Endothelial cell of umbilical vein (primary cell): Measurements from ENCODE around the gene USHBP1. TPM values are rescaled to one million over a fixed set of nuclear protein-coding genes. Genes with fewer than 3 reads are reported as not detected.

Source experiments
- BruUV-seq: library from RNA; stranded (reverse); fragments of 400-500 nt; replicated peaks from 2 replicates; lab custom pipeline; 2021; lab: Mats Ljungman, UMichigan
- CTCF ChIA-PET: fragments of 300-600, 350-600 bp; sonication (Branson Sonifier 250); formaldehyde crosslinking; loops from one replicate; lab custom pipeline; 2021; ENCODE audit warnings: antibody characterized with exemption, inconsistent platforms; lab: Charles Lee
- POLR2A ChIA-PET: fragments of 300-600, 350-600 bp; sonication (Branson Sonifier 250); formaldehyde crosslinking; loops from one replicate; lab custom pipeline; 2021; ENCODE audit warnings: antibody characterized with exemption, inconsistent platforms; lab: Charles Lee
- DNase-seq: peaks from one replicate; pipeline ENCODE4 v3.0.0-alpha.2; 2011; ENCODE audit warnings: low read depth, low spot score
- FAIRE-seq: peaks from 2 replicates; lab custom pipeline; 2011; peaks lifted over from hg19 to GRCh38; lab: Jason Lieb, UNC
- H2AFZ ChIP-seq: 2 replicates; pipeline ENCODE4 v1.6.0; 2012; ENCODE audit warnings: low read depth, low read length, control low read depth, inconsistent platforms
- H3K27ac ChIP-seq: 2 replicates; pipeline ENCODE4 v1.5.1; 2011; ENCODE audit warnings: low read depth, mild to moderate bottlenecking, control low read depth, low read length, moderate library complexity; ENCODE audit not compliant: insufficient read depth
- H3K27me3 ChIP-seq, 2 experiments: 2 replicates each; pipeline versions ENCODE4 v1.6.0 to v1.6.1; 2011; ENCODE audit warnings: low read length in 2 of 2, mixed read lengths in 1 of 2; ENCODE audit not compliant: control insufficient read depth in 2 of 2, insufficient read depth in 2 of 2
- H3K36me3 ChIP-seq, 2 experiments: 2 replicates in 1 of 2; 3 replicates in 1 of 2; pipeline ENCODE4 v1.5.1; 2011; ENCODE audit warnings: low read length in 2 of 2, mild to moderate bottlenecking in 1 of 2, moderate library complexity in 1 of 2; ENCODE audit not compliant: control insufficient read depth in 2 of 2, insufficient read depth in 2 of 2; ENCODE audit errors: extremely low read depth in 1 of 2
- H3K4me1 ChIP-seq: 3 replicates; pipeline ENCODE4 v1.5.1; 2011; ENCODE audit warnings: mild to moderate bottlenecking, low read length; ENCODE audit not compliant: control insufficient read depth, insufficient read depth; ENCODE audit errors: extremely low read depth
- H3K4me2 ChIP-seq: 2 replicates; pipeline ENCODE4 v1.6.1; 2011; ENCODE audit warnings: low read length, control low read depth, mixed read lengths; ENCODE audit not compliant: insufficient read depth
- H3K4me3 ChIP-seq, 3 experiments: fragments of 200-600 bp in 1 of 3; sonication (generic), shearing (Covaris generic) in 1 of 3; replicated peaks in 1 of 3; 2 replicates each; pipeline ENCODE4 v1.5.1; 2011 to 2016; ENCODE audit warnings: control low read depth in 3 of 3, low read length in 3 of 3, mild to moderate bottlenecking in 2 of 3, inconsistent platforms in 1 of 3, low read depth in 1 of 3, moderate library complexity in 1 of 3; ENCODE audit not compliant: insufficient read depth in 1 of 3
- H3K79me2 ChIP-seq: 2 replicates; pipeline ENCODE4 v1.6.0; 2012; ENCODE audit warnings: low read length, inconsistent platforms; ENCODE audit not compliant: control insufficient read depth, insufficient read depth
- H3K9ac ChIP-seq: replicated peaks from 2 replicates; pipeline ENCODE3; 2011; ENCODE audit warnings: low read length, control low read depth; ENCODE audit not compliant: insufficient read depth; ENCODE audit errors: extremely low read depth
- H3K9me1 ChIP-seq: replicated peaks from 3 replicates; pipeline ENCODE4 v1.6.0; 2011; ENCODE audit warnings: mild to moderate bottlenecking, low read length; ENCODE audit not compliant: control insufficient read depth, insufficient read depth; ENCODE audit errors: extremely low read depth
- H3K9me3 ChIP-seq: replicated peaks from 2 replicates; pipeline ENCODE4 v1.5.1; 2012; ENCODE audit warnings: low read length, inconsistent platforms; ENCODE audit not compliant: control insufficient read depth, insufficient read depth
- H4K20me1 ChIP-seq: replicated peaks from 2 replicates; pipeline ENCODE3; 2011; ENCODE audit warnings: mild to moderate bottlenecking, low read length; ENCODE audit not compliant: control insufficient read depth, insufficient read depth; ENCODE audit errors: extremely low read depth
- EZH2 ChIP-seq: IDR thresholded peaks from 2 replicates; pipeline ENCODE4 v1.6.1; 2012; ENCODE audit warnings: borderline replicate concordance, low read depth, mild to moderate bottlenecking, moderate library complexity, low read length, inconsistent platforms; ENCODE audit not compliant: severe bottlenecking
- FOS ChIP-seq: IDR thresholded peaks from 2 replicates; pipeline ENCODE4 v1.6.1; 2011; ENCODE audit warnings: mild to moderate bottlenecking, low read length, moderate library complexity, borderline replicate concordance; ENCODE audit not compliant: insufficient read depth
- GATA2 ChIP-seq: IDR thresholded peaks from 2 replicates; pipeline ENCODE4 v1.7.0; 2011; ENCODE audit warnings: low read depth, mild to moderate bottlenecking, moderate library complexity, mixed read lengths, low read length; ENCODE audit not compliant: insufficient read length, insufficient read depth
- JUN ChIP-seq: IDR thresholded peaks from 2 replicates; pipeline ENCODE4 v1.6.1; 2011; ENCODE audit warnings: borderline replicate concordance, low read depth; ENCODE audit not compliant: insufficient read length, insufficient read depth
- MYC ChIP-seq: IDR thresholded peaks from one replicate; pipeline ENCODE4 v1.6.1; 2011; ENCODE audit warnings: mild to moderate bottlenecking, low read depth, low read length
- POLR2A ChIP-seq: IDR thresholded peaks from 2 replicates; pipeline ENCODE4 v1.6.1; 2012; ENCODE audit warnings: low read depth, mild to moderate bottlenecking, control low read depth, low read length
- POLR2AphosphoS5 ChIP-seq: IDR thresholded peaks from 2 replicates; pipeline ENCODE4 v1.6.1; 2012; ENCODE audit warnings: low read depth, mild to moderate bottlenecking, control low read depth, low read length, moderate library complexity; ENCODE audit not compliant: insufficient read depth
- dilution Hi-C: fragments of 300-500 bp; cut with MboI; formaldehyde crosslinking; loops from one replicate; pipeline ENCODE4 v1.15.0; 2019; ENCODE audit warnings: low sequenced_read_pairs; ENCODE audit not compliant: extremely low pct_ligation_motif_present
- intact Hi-C: fragments of 100-400 bp; cut with micrococcal nuclease; formaldehyde crosslinking; loops from one replicate; pipeline ENCODE4 v1.10.0; 2022
- polyA plus RNA-seq, 4 experiments: library from polyadenylated mRNA; depleted of rRNA in 3 of 4; stranded (reverse) in 3 of 4; unstranded in 1 of 4; fragments of >200 nt; gene quantifications; 2 replicates each; pipeline versions ENCODE4 v1.2.1 to v1.2.3, GENCODE V29; 2011 to 2012; ENCODE audit warnings: missing spikeins in 1 of 4
- total RNA-seq: library from RNA; stranded (reverse); gene quantifications from 2 replicates; pipeline ENCODE4 v1.2.3, GENCODE V29; 2021
- TF ChIP-seq, protein P1 (sequence below), 2 donors: IDR thresholded peaks; 1 replicate in 1 of 2; 2 replicates in 1 of 2; pipeline ENCODE4 v1.5.1; 2011; ENCODE audit warnings: low read length in 2 of 2, mild to moderate bottlenecking in 2 of 2, moderate library complexity in 2 of 2, control low read depth in 1 of 2, inconsistent platforms in 1 of 2, low read depth in 1 of 2; ENCODE audit not compliant: insufficient read depth in 1 of 2; ENCODE audit errors: extremely low read depth in 1 of 2
- TF ChIP-seq, protein P2 (sequence below): IDR thresholded peaks from 2 replicates; pipeline ENCODE4 v1.6.1; 2011; ENCODE audit not compliant: insufficient read depth, insufficient read length

Gene USHBP1
- total and polyA plus RNA-seq, 2 donors (not counting 3 experiments of a cell fraction or from before 2014, with no cell fraction given), result 14.8 to 20.4 TPM

DNA sequence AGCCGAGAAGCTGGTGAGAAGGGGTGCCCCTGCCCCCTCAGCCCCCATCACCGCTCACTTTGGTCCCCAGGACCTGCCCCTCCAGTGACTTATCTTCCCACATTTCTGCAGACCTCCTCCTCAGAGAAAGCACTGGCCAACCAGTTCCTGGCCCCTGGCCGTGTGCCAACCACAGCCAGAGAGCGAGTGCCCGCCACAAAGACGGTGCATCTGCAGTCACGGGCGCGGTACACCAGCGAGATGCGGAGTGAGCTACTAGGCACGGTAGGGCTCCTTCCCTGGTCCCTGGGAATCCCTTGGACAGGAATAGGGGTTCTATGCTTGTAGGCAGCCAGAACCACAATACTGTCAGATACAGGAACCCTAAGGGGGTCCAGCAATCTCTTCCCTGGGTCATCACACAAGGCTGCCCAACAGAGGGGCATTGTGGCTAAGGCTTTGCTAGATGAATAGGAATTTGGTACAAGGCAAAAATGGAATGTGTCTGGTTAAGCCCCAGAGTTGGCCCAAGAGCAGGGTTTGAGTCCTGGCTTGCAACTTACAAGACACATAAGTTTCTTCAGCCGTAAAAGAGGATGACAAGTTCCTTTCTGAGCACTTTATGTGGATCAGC, 48.4 kb downstream of the USHBP1 start:
- BruUV-seq, result TSS peak; percentile 19
- POLR2A ChIA-PET, result no interaction called here
- no peak overlapping the region for H3K9ac ChIP-seq

More for the DNA sequence above, 48.4 kb downstream of the USHBP1 start:
- Histone ChIP-seq H3K79me2 (no peaks in the 10 kb centered on the region), H3K4me1 (peaks cover 7% of the 10 kb centered on the region), H3K9me1 (no peaks in the 10 kb centered on the region), H3K27me3 (no peaks in the 10 kb centered on the region), H2AFZ (no peak overlapping the region), H3K4me2 (no peak overlapping the region), H3K27ac (no peak overlapping the region), H3K4me3 (no peak overlapping the region), H3K9me3 (no peaks in the 10 kb centered on the region), H3K36me3 (peaks cover 0 to 11% of the 10 kb centered on the region in 2 experiments), H4K20me1 (no peaks in the 10 kb centered on the region)
- intact Hi-C loops (no loop called here), dilution Hi-C loops (no loop called here)
- TF ChIP-seq MYC (no peak), JUN (no peak), EZH2 (no peak), POLR2AphosphoS5 (no peak), GATA2 (no peak), FOS (no peak), POLR2A (no peak)
- TF ChIP-seq, protein P1, sequence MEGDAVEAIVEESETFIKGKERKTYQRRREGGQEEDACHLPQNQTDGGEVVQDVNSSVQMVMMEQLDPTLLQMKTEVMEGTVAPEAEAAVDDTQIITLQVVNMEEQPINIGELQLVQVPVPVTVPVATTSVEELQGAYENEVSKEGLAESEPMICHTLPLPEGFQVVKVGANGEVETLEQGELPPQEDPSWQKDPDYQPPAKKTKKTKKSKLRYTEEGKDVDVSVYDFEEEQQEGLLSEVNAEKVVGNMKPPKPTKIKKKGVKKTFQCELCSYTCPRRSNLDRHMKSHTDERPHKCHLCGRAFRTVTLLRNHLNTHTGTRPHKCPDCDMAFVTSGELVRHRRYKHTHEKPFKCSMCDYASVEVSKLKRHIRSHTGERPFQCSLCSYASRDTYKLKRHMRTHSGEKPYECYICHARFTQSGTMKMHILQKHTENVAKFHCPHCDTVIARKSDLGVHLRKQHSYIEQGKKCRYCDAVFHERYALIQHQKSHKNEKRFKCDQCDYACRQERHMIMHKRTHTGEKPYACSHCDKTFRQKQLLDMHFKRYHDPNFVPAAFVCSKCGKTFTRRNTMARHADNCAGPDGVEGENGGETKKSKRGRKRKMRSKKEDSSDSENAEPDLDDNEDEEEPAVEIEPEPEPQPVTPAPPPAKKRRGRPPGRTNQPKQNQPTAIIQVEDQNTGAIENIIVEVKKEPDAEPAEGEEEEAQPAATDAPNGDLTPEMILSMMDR (IDR thresholded peaks at IDR 0.05; ENCODE audit: extremely low read depth in 1 of 2, insufficient read depth in 1 of 2, low read depth in 1 of 2, low read length in 2 of 2), result no peak
- TF ChIP-seq, protein P2, sequence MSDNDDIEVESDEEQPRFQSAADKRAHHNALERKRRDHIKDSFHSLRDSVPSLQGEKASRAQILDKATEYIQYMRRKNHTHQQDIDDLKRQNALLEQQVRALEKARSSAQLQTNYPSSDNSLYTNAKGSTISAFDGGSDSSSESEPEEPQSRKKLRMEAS, result no peak
- CTCF ChIA-PET, result interaction anchor here (1.3 to 2.3 kb wide), 3 partner anchors 10 to 66 kb away, joined by 4 to 16 read pairs (median 5); no protein-coding TSS in a partner anchor
- FAIRE-seq (no peak), DNase-seq (no peak)
